H1 (cell line): ENCODE data around the gene KIAA0040. TPM values are rescaled to one million over a fixed set of nuclear protein-coding genes. Genes with fewer than 3 reads are reported as not detected.

Experiments
- CTCF ChIA-PET: fragments of 300-600 bp; sonication (Branson Sonifier 250); formaldehyde crosslinking; loops from one replicate; lab custom pipeline; 2021; ENCODE audit not compliant: partially characterized antibody; lab: Charles Lee
- POLR2A ChIA-PET: fragments of 300-600 bp; sonication (Branson Sonifier 250); formaldehyde crosslinking; loops from one replicate; lab custom pipeline; 2021; ENCODE audit warnings: inconsistent platforms; ENCODE audit not compliant: partially characterized antibody; lab: Charles Lee
- DNase-seq, 2 experiments: peaks; one replicate each; pipeline versions ENCODE4 v3.0.0 to v3.0.0-alpha.2; 2010 to 2022; ENCODE audit warnings: low spot score in 2 of 2, low read depth in 1 of 2, mixed read lengths in 1 of 2
- FAIRE-seq: peaks from 2 replicates; lab custom pipeline; 2011; peaks lifted over from hg19 to GRCh38; lab: Jason Lieb, UNC
- H2AFZ ChIP-seq: 2 replicates; pipeline ENCODE4 v1.8.1; 2012; ENCODE audit warnings: low read length, inconsistent platforms
- H2AK5ac ChIP-seq: 2 replicates; pipeline ENCODE4 v1.6.1; 2013; ENCODE audit warnings: low read depth, low read length
- H2BK120ac ChIP-seq: replicated peaks from 2 replicates; pipeline ENCODE3; 2013; ENCODE audit warnings: low read depth, low read length, inconsistent platforms
- H2BK12ac ChIP-seq: 2 replicates; pipeline ENCODE4 v1.6.1; 2013; ENCODE audit warnings: low read depth, low read length
- H2BK15ac ChIP-seq: 2 replicates; pipeline ENCODE4 v1.6.1; 2013; ENCODE audit warnings: low read length
- H2BK20ac ChIP-seq: 2 replicates; pipeline ENCODE4 v1.6.1; 2013; ENCODE audit warnings: low read length
- H2BK5ac ChIP-seq: 2 replicates; pipeline ENCODE4 v1.6.1; 2013; ENCODE audit warnings: low read depth, low read length
- H3K14ac ChIP-seq: 2 replicates; pipeline ENCODE4 v1.6.1; 2013; ENCODE audit warnings: inconsistent platforms; ENCODE audit not compliant: insufficient read length
- H3K18ac ChIP-seq: 2 replicates; pipeline ENCODE4 v1.6.1; 2013; ENCODE audit warnings: low read length; ENCODE audit errors: extremely low read depth
- H3K23ac ChIP-seq: 2 replicates; pipeline ENCODE4 v1.6.1; 2013; ENCODE audit warnings: inconsistent platforms; ENCODE audit not compliant: insufficient read length
- H3K23me2 ChIP-seq: 2 replicates; pipeline ENCODE4 v1.6.1; 2013; ENCODE audit warnings: low read depth, low read length
- H3K27ac ChIP-seq: 2 replicates; pipeline ENCODE4 v1.6.1; 2011; ENCODE audit warnings: low read depth, low read length, inconsistent platforms
- H3K27me3 ChIP-seq, 4 experiments: replicated peaks in 1 of 4; 1 replicate in 1 of 4; 2 replicates in 3 of 4; pipeline versions ENCODE4 v1.6.1 to v1.8.1; 2011 to 2013; ENCODE audit warnings: low read length in 3 of 4, mild to moderate bottlenecking in 3 of 4, inconsistent platforms in 2 of 4, mixed read lengths in 2 of 4, moderate library complexity in 1 of 4; ENCODE audit not compliant: control insufficient read depth in 3 of 4, insufficient read depth in 3 of 4; ENCODE audit errors: extremely low read depth in 1 of 4
- H3K36me3 ChIP-seq, 4 experiments: 2 replicates each; pipeline versions ENCODE4 v1.6.1 to v1.8.1; 2011 to 2013; ENCODE audit warnings: mild to moderate bottlenecking in 4 of 4, low read length in 3 of 4, moderate library complexity in 2 of 4, control low read depth in 1 of 4, inconsistent platforms in 1 of 4; ENCODE audit not compliant: insufficient read depth in 4 of 4, control insufficient read depth in 2 of 4
- H3K4ac ChIP-seq: replicated peaks from 2 replicates; pipeline ENCODE3; 2013; ENCODE audit warnings: low read length, low read depth, mixed read lengths, inconsistent platforms; ENCODE audit not compliant: insufficient read length
- H3K4me1 ChIP-seq, 4 experiments: replicated peaks in 1 of 4; 1 replicate in 1 of 4; 2 replicates in 3 of 4; pipeline versions ENCODE4 v1.6.1 to v1.8.1; 2011 to 2013; ENCODE audit warnings: low read length in 3 of 4, inconsistent platforms in 2 of 4, mixed read lengths in 1 of 4; ENCODE audit not compliant: insufficient read depth in 4 of 4, control insufficient read depth in 3 of 4
- H3K4me2 ChIP-seq, 2 experiments: 2 replicates each; pipeline versions ENCODE4 v1.6.1 to v1.8.1; 2011 to 2013; ENCODE audit warnings: low read depth in 2 of 2, low read length in 2 of 2, control low read depth in 1 of 2, inconsistent platforms in 1 of 2, mild to moderate bottlenecking in 1 of 2; ENCODE audit not compliant: insufficient read depth in 1 of 2
- H3K4me3 ChIP-seq, 4 experiments: fragments of 200-600, 300-600 bp in 1 of 4; sonication (generic), shearing (Covaris generic), sonication (Bioruptor Twin) in 1 of 4; 2 replicates each; pipeline versions ENCODE4 v1.5.1 to v1.8.1; 2011 to 2016; ENCODE audit warnings: low read length in 4 of 4, low read depth in 3 of 4, control low read depth in 2 of 4, inconsistent platforms in 2 of 4, mild to moderate bottlenecking in 2 of 4, mixed read lengths in 1 of 4, moderate library complexity in 1 of 4; ENCODE audit not compliant: insufficient read depth in 2 of 4; ENCODE audit errors: extremely low read depth in 1 of 4
- H3K56ac ChIP-seq: replicated peaks from 2 replicates; pipeline ENCODE3; 2013; ENCODE audit warnings: low read depth, mild to moderate bottlenecking, mixed read lengths, low read length, inconsistent platforms; ENCODE audit not compliant: insufficient read length
- H3K79me1 ChIP-seq: 2 replicates; pipeline ENCODE4 v1.6.1; 2013; ENCODE audit warnings: low read depth, low read length, control low read depth
- H3K79me2 ChIP-seq, 2 experiments: 2 replicates each; pipeline versions ENCODE4 v1.6.1 to v1.8.1; 2012 to 2013; ENCODE audit warnings: low read length in 2 of 2, mild to moderate bottlenecking in 2 of 2, inconsistent platforms in 1 of 2; ENCODE audit not compliant: insufficient read depth in 2 of 2, control insufficient read depth in 1 of 2
- H3K9ac ChIP-seq, 4 experiments: replicated peaks in 1 of 4; 1 replicate in 1 of 4; 2 replicates in 3 of 4; pipeline versions ENCODE4 v1.6.1 to v1.8.1; 2011 to 2013; ENCODE audit warnings: low read depth in 3 of 4, low read length in 3 of 4, control low read depth in 2 of 4, mild to moderate bottlenecking in 2 of 4, moderate library complexity in 2 of 4, inconsistent platforms in 1 of 4; ENCODE audit errors: extremely low read depth in 1 of 4
- H3K9me3 ChIP-seq, 2 experiments: 2 replicates each; pipeline versions ENCODE4 v1.6.1 to v1.8.1; 2012 to 2013; ENCODE audit warnings: mild to moderate bottlenecking in 2 of 2, moderate library complexity in 2 of 2, control low read depth in 1 of 2, inconsistent platforms in 1 of 2, low read depth in 1 of 2, low read length in 1 of 2, mixed read lengths in 1 of 2; ENCODE audit not compliant: insufficient read depth in 2 of 2
- H4K20me1 ChIP-seq, 2 experiments: replicated peaks in 1 of 2; 2 replicates each; pipeline versions ENCODE3 to v1.8.1; 2011 to 2013; ENCODE audit warnings: inconsistent platforms in 2 of 2, low read length in 2 of 2, mild to moderate bottlenecking in 1 of 2; ENCODE audit not compliant: insufficient read depth in 2 of 2, control insufficient read depth in 1 of 2
- H4K5ac ChIP-seq: 2 replicates; pipeline ENCODE4 v1.6.1; 2013; ENCODE audit warnings: low read length, low read depth, mixed read lengths, inconsistent platforms; ENCODE audit not compliant: insufficient read length
- H4K8ac ChIP-seq: 2 replicates; pipeline ENCODE4 v1.8.0; 2013; ENCODE audit warnings: mild to moderate bottlenecking, moderate library complexity, low read length, inconsistent platforms; ENCODE audit not compliant: insufficient read depth; ENCODE audit errors: extremely low read depth
- H4K91ac ChIP-seq: replicated peaks from 2 replicates; pipeline ENCODE3; 2013; ENCODE audit warnings: low read length, mixed read lengths, inconsistent platforms; ENCODE audit not compliant: insufficient read length
- GABPA ChIP-seq: IDR thresholded peaks from 2 replicates; pipeline ENCODE4 v1.6.1; 2011; ENCODE audit warnings: mild to moderate bottlenecking, low read length, moderate library complexity, borderline replicate concordance; ENCODE audit not compliant: insufficient read depth
- JUN ChIP-seq: IDR thresholded peaks from 2 replicates; pipeline ENCODE4 v1.6.1; 2011; ENCODE audit warnings: low read depth, mild to moderate bottlenecking, improper control_type of control experiment, low read length
- PHF8 ChIP-seq: fragments of 200-600 bp; sonication (generic); conservative IDR thresholded peaks from 2 replicates; pipeline ENCODE4 v1.7.1; 2012; ENCODE audit warnings: low read depth, mild to moderate bottlenecking, inconsistent platforms, low read length, moderate library complexity
- POU5F1 ChIP-seq: IDR thresholded peaks from 2 replicates; pipeline ENCODE4 v1.6.1; 2011; ENCODE audit warnings: low read depth, mild to moderate bottlenecking, low read length, moderate library complexity
- RAD21 ChIP-seq, 2 experiments: IDR thresholded peaks in 1 of 2; conservative IDR thresholded peaks in 1 of 2; 2 replicates each; pipeline ENCODE4 v1.6.1; 2011; ENCODE audit warnings: low read depth in 2 of 2, low read length in 2 of 2, improper control_type of control experiment in 1 of 2, inconsistent platforms in 1 of 2, mild to moderate bottlenecking in 1 of 2, moderate library complexity in 1 of 2
- SP2 ChIP-seq: IDR thresholded peaks from 2 replicates; pipeline ENCODE4 v1.6.1; 2012; ENCODE audit warnings: mild to moderate bottlenecking, low read length, inconsistent platforms
- WGBS, 2 experiments: shearing (Covaris generic) in 1 of 2; methylation state at CpG; one replicate each; pipeline versions ENCODE4 v1.1.6 to v1.1.7; 2013 to 2015; ENCODE audit warnings: low lambda C conversion rate in 2 of 2, mixed read lengths in 2 of 2, inconsistent platforms in 1 of 2, low coverage in 1 of 2, missing lambda C conversion rate in 1 of 2; ENCODE audit not compliant: insufficient replicate concordance in 2 of 2, insufficient coverage in 1 of 2, insufficient read length in 1 of 2; ENCODE audit errors: extremely low coverage in 1 of 2, missing lambda C conversion rate in 1 of 2; 5-methylcytosine and 5-hydroxymethylcytosine counted together
- polyA plus RNA-seq, 7 experiments: library from polyadenylated mRNA; depleted of rRNA in 3 of 7; stranded (reverse) in 5 of 7; unstranded in 2 of 7; fragments of >200 nt in 5 of 7; fragments of 200-250 nt in 2 of 7; gene quantifications; 1 replicate in 5 of 7; 2 replicates in 1 of 7; 4 replicates in 1 of 7; pipeline versions ENCODE4 v1.2.1 to v1.2.3, GENCODE V29; 2011 to 2013; ENCODE audit warnings: missing spikeins in 2 of 7, mixed read lengths in 2 of 7
- total RNA-seq: library from RNA; stranded (reverse); fragmentation: NEBNext Ultra II Directional; extraction: Animal tissue kit (Norgen Biotek cat#: 25700); gene quantifications from 2 replicates; pipeline ENCODE4 v1.2.1, GENCODE V29; 2021

KIAA0040 gene
- total and polyA plus RNA-seq, 2 of the 8 experiments (the other 6 are each of a cell fraction or from before 2014, with no cell fraction given), result 11.0 to 14.1 TPM

DNA sequence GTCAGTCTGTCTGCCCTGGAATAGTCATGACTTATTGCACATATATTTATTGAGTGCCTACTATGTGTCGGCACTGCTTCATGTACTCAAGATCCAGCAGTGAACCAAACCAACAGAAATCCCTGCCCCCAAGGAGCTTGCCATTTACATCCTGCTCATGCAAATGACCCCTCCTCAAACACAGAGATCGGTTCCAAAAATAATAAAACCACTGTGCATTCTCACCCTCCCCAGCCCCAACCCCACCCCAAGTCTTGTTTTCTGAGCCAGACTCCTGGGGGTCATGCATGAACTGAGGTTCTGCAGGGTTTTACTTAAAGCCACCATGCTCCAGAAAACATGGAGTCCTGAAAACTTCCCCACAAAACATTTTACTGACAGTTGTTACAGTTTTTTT is 61.9 kb downstream of the KIAA0040 start:
- no peak overlapping the region for H2AK5ac ChIP-seq
- H2BK12ac ChIP-seq, result peak overlapping the region; percentile 86
- no peak for TF ChIP-seq POU5F1
- TF ChIP-seq JUN, result no peak
- no peak for TF ChIP-seq SP2
- TF ChIP-seq RAD21 (IDR thresholded peaks at IDR 0.05 in 1 of 2, conservative IDR thresholded peaks at IDR 0.05 in 1 of 2; ENCODE audit: low read depth in 2 of 2, low read length in 2 of 2), result no peak
- TF ChIP-seq PHF8, result no peak
- TF ChIP-seq GABPA, result no peak
- TF ChIP-seq, all 59 proteins: peak for 0
- Histone ChIP-seq H2BK120ac (peak overlapping the region; percentile 59), H3K23me2 (peaks cover 2% of the 10 kb centered on the region), H2BK15ac (0 out of 2 replicates have a peak overlapping the region, but pooled peaks have one; percentile 53), H2BK20ac (peak overlapping the region; percentile 88), H3K23ac (no peak overlapping the region), H3K27ac (peak overlapping the region; percentile 55; the same call in 1 of the 2 replicates), H3K4me3 (peak overlapping the region in 1 of 4 experiments; percentile 18; a peak in 1 of 8 replicates), H3K4ac (no peak overlapping the region), H3K4me1 (peaks cover 0 to 26% (median 17%) of the 10 kb centered on the region in 4 experiments; a peak in 4 of 7 replicates), H3K79me2 (no peaks in the 10 kb centered on the region), H2AFZ (peak overlapping the region; percentile 43; the same call in 1 of the 2 replicates), H3K9me3 (no peaks in the 10 kb centered on the region), H3K9ac (no peak overlapping the region; a peak in 1 of 7 replicates), H4K20me1 (no peaks in the 10 kb centered on the region), H3K79me1 (no peaks in the 10 kb centered on the region), H2BK5ac (peak overlapping the region; percentile 75), H3K56ac (no peak overlapping the region), H3K36me3 (no peaks in the 10 kb centered on the region; a peak in 2 of 8 replicates), H4K91ac (peak overlapping the region; percentile 26), H3K18ac (no peak overlapping the region; the same call in 1 of the 2 replicates), H3K14ac (no peak overlapping the region), H3K4me2 (peak overlapping the region; percentile 49 to 54), H4K5ac (no peak overlapping the region), H4K8ac (no peak overlapping the region), H3K27me3 (no peaks in the 10 kb centered on the region)
- FAIRE-seq (no peak), DNase-seq (no peak)
- WGBS, 2 experiments, result 74% methylated on average over 2 of the region's 2 CpGs; no CpG with 5 or more reads in 1 of the 2 experiments
- POLR2A ChIA-PET, result interaction anchor here (0.8 to 1.7 kb wide), 5 partner anchors 15 to 131 kb away, joined by 3 to 5 read pairs (median 3); no protein-coding TSS in a partner anchor
- CTCF ChIA-PET, result interaction anchor here (1.1 to 9.3 kb wide), 6 partner anchors 12 to 99 kb away, joined by 3 to 88 read pairs (median 17); no protein-coding TSS in a partner anchor
